ENCODE measurements around the gene TUT7.
"Not testable (repeated sequence)": the region's sequence is repeated elsewhere in the genome, so short reads cannot be mapped to it uniquely, and the experiment has no call there.

The TUT7 gene, protein sequence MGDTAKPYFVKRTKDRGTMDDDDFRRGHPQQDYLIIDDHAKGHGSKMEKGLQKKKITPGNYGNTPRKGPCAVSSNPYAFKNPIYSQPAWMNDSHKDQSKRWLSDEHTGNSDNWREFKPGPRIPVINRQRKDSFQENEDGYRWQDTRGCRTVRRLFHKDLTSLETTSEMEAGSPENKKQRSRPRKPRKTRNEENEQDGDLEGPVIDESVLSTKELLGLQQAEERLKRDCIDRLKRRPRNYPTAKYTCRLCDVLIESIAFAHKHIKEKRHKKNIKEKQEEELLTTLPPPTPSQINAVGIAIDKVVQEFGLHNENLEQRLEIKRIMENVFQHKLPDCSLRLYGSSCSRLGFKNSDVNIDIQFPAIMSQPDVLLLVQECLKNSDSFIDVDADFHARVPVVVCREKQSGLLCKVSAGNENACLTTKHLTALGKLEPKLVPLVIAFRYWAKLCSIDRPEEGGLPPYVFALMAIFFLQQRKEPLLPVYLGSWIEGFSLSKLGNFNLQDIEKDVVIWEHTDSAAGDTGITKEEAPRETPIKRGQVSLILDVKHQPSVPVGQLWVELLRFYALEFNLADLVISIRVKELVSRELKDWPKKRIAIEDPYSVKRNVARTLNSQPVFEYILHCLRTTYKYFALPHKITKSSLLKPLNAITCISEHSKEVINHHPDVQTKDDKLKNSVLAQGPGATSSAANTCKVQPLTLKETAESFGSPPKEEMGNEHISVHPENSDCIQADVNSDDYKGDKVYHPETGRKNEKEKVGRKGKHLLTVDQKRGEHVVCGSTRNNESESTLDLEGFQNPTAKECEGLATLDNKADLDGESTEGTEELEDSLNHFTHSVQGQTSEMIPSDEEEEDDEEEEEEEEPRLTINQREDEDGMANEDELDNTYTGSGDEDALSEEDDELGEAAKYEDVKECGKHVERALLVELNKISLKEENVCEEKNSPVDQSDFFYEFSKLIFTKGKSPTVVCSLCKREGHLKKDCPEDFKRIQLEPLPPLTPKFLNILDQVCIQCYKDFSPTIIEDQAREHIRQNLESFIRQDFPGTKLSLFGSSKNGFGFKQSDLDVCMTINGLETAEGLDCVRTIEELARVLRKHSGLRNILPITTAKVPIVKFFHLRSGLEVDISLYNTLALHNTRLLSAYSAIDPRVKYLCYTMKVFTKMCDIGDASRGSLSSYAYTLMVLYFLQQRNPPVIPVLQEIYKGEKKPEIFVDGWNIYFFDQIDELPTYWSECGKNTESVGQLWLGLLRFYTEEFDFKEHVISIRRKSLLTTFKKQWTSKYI (N-terminal part only)

DNA sequence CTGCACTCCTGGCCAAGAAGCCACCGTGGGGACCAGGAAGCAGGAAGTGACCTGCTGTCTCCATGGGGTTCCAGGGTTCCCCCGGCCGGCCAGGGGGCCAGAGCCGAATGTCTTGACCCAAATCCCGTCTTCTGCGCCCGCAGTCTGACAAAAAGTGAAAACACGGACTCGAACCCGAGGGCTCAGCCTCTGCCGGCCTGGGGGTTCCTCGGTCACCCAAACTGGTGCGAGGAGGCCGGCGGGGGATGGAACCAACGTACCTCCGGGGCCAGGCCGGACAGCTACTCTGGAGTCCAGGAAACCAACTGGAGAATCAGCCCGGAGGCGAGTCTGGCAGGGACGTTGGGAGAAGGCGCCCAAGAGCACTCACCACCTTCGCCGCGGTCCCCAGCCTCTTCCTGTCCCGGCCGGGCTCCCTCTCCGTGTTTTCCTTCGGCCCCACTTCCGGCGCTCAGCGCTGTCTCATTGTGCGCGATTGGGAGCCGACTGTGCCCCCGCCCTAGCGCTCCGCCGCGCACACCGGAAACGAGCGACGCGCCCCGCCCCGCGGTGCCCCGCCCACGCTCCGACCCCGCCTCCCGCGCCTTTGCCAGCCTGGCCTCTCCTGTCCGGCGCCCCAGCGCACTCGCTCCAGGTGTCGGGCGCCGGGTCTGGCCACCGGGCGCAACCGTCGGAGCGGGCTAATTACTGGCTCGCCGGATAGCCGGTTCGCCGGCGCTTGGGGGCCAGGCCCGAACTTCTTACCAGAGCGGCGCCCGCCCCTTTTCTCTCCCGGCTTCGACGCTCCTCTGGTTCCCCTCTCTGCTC lies at the start of gene TUT7:
Gene TUT7, minus strand, starts transcription at position 400 of the 807 bp plus-strand sequence. CDS start 1,211 bp downstream, outside the sequence.
- peak; percentile 97 for DNase-seq (ENCODE audit: low spot score)

DNA sequence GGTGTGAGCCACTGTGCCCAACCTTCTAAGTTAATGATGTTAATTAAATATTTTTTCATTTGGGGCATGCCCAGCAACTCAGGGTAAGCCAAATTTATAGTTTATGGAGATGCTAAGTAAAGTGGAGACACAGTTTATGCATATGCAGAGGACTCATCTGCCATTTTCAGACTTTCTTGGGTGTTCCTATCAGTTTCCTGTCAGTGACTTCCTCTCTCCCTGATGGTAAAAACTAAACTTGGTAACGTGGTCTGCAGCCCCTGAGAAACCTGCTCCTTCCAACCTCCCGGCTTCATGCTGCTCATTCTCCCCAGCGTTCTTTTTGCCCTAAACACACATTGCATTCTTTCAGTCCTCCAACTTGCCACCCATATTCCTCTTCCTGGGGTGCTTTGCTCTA lies 48.4 kb upstream of the TUT7 start:
- DNase-seq (ENCODE audit: low spot score) = no peak

DNA sequence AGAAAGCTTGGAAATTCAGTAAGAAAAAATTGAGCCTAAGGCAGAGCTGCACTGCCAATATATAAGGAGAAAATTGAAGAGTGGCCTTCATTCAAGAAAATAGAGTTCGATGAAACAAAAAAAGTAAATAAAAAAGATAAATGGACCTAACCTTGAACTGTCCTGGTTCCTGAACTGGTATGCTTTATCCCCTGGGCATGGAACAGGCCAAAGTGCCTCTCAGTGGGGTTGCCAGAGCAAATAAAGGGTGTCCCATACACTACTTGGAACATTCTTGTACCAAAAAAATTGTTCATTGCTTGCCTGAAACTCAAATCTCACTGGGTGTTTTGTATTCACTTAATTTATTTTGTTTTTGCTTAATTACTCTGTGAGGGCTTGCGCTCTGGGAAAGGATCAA lies 42.2 kb upstream of the TUT7 start:
- no peak for DNase-seq (ENCODE audit: low spot score)

DNA sequence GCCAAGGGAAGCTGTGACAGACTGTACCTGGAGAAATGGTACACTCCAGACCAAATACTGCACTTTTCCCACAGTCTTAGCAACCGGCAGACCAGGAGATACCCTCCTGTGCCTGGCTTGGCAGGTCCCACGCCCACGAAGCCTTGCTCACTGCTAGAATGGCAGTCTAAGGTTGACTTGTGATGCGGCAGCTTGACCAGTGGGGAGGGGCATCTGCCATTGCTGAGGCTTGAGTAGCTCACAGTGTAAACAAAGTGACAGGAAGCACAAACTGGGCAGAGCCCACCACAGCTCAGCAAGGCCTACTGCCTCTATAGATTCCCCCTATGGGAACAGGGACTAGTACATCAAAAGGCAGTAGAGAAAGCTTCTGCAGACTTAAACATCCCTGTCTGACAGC lies 36.0 kb upstream of the TUT7 start:
- not testable (repeated sequence) for DNase-seq (ENCODE audit: low spot score)

DNA sequence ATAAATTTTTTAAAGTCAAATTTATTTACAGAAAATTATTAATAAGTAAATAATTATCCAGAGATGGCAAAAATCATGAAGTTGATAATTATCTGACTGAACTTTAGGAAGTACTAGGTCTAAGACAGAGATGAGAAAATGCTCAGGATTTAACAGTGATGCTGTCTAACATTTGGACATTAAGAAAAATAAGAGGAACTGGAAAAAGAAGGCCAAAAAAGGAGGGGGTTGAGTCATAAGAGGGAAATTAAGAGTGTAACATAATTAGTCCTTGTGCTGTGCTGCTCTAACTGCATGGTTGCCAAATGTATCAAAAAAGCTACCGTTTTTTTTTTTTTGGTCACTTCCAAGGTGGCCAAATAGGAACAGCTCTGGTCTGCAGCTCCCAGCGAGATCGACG lies 35.4 kb upstream of the TUT7 start:
- no peak for DNase-seq (ENCODE audit: low spot score)

DNA sequence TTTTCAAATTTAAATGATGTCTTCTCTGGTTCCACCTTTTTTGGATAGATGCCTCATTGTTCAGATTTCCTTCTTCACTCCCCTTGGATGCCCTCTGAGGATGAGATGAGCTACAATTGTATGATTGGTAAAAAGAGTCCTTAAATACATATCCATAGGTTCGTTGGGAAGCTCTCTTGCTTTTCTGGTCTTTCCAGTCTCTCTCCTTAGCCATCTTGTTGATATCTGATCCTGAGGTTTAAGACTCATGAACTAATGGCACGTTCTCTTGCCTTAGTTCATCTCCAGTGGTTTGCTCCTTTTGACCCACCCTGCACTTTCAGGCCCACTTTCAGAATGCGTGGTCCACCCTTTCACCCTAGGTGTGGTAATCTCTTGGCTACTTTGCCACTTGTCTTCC lies 33.2 kb upstream of the TUT7 start:
- no peak for DNase-seq (ENCODE audit: low spot score)

DNA sequence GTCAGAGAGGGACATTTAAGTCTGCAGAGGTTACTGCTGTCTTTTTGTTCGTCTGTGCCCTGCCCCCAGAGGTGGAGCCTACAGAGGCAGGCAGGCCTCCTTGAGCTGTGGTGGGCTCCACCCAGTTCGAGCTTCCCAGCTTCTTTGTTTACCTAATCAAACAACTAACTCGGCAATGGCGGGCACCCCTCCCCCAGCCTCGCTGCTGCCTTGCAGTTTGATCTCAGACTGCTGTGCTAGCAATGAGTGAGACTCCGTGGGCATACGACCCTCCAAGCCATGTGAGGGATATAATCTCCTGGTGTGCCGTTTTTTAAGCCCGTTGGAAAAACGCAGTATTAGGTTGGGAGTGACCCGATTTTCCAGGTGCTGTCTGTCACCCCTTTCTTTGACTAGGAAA lies 28.8 kb upstream of the TUT7 start:
- not testable (repeated sequence) for DNase-seq (ENCODE audit: low spot score)

DNA sequence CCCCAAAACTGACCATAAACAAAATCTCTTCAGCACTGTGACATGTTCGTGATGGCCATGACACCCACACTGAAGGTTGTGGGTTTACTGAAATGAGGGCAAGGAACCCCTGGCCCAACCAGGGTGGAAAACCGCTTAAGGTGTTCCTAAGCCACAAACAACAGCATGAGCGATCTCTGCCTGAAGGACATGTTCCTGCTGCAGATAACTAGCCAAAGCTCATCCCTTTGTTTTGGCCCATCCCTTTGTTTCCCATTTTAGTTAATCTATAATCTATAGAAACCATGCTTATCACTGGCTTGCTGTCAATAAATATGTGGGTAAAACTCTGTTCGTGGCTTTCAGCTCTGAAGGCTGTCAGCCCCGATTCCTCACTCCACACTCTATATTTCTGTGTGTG lies 21.8 kb upstream of the TUT7 start:
- DNase-seq (ENCODE audit: low spot score) = no peak

DNA sequence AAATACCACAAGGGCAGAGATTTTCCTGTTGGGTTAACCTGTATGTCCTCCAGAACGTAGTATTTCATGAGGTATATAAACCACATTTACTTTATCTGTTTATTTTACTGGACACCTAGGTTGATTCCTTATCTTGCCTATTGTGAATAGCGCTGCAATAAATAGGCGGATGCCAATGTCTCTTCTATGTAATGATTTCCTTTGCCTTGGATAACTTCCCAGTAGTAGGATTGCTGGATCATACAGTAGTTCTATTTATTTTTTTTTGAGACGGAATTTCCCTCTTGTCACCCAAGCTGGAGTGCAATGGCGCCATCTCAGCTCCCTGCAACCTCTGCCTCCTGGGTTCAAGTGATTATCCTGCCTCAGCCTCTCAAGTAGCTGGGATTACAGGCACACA lies 15.6 kb upstream of the TUT7 start:
- DNase-seq (ENCODE audit: low spot score) = no peak

DNA sequence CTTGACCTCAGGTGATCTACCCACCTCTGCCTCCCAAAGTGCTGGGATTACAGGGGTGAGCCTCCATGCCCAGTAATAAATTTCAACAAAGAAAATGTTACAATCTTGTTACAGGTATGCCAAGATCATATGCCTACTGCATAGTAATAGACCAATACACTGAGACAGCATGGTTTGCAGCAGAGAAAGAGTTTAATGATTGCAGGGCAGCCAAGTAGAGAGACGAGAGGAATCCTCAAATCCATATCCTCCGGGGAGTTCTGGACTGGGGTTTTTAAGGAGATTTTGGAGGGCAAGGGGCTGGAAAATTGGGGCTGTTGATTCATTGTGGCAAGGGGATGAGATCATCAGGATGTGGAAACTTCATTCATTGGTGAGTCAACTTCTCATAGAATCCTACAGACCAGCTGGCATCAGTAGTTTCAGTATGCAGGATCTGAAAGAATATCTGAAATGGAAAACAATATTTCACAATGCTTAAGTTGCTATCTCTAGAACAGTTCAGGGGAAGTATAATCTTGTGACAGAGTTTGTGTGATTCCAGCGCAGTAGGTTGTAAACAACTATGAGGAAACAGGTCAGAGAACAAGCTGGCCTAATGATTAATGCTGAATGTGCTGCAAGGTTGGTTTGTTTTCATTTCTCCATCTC lies 14.8 kb upstream of the TUT7 start:
- peak; percentile 16 for DNase-seq (ENCODE audit: low spot score)

DNA sequence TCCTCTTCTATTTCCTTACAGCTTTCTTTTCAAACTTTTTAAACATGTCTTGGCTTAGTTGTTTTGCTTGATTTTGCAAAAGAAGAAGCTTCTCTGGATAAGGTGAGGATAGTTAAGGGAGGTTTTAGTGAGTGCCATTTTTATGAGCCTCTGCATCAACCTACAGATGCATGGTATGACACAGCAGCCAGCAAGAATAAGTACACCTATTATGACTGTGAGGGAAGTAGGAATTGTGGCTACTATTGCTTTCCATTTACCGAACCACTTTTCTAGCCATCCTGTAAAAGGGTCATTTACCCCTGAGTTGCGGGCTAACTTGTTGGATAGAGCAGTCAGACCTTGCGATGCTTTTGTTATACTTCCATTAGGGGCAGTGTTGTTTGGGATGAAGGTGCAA lies 7.0 kb upstream of the TUT7 start:
- no peak for DNase-seq (ENCODE audit: low spot score)

DNA sequence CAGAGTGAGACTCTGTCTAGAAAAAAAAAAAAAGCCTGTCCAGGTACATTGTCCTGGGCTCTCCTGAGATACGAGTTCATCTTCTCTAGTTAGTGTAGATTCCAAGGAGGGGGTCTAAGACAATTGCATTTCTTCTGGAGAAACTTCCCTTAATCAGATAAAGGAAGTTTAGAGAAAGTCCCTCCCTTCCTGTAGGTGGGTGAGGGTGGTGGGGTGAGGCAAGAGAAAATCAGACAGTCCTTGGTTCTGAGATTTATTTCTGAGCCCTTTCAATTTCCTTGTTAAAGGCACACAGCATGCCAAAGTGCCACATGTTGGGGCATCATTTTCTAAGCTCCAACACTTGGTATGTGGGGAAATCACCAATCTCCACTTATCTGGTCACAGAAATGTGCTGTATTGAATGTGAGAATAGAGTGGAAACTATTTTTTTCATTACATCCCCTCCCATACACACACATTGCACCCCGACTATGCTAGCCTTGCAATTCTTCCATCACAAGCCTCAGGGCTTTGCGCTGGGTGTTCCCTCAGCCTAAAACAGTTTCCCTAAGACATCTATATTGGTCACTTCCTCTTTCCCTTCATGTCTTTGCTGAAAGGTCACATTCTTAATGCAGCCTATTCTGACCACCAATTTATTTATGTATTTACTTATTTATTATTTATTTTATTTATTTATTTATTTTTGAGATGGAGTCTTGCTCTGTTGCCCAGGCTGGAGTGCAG lies 5.1 kb upstream of the TUT7 start:
- no peak for DNase-seq (ENCODE audit: low spot score)

DNA sequence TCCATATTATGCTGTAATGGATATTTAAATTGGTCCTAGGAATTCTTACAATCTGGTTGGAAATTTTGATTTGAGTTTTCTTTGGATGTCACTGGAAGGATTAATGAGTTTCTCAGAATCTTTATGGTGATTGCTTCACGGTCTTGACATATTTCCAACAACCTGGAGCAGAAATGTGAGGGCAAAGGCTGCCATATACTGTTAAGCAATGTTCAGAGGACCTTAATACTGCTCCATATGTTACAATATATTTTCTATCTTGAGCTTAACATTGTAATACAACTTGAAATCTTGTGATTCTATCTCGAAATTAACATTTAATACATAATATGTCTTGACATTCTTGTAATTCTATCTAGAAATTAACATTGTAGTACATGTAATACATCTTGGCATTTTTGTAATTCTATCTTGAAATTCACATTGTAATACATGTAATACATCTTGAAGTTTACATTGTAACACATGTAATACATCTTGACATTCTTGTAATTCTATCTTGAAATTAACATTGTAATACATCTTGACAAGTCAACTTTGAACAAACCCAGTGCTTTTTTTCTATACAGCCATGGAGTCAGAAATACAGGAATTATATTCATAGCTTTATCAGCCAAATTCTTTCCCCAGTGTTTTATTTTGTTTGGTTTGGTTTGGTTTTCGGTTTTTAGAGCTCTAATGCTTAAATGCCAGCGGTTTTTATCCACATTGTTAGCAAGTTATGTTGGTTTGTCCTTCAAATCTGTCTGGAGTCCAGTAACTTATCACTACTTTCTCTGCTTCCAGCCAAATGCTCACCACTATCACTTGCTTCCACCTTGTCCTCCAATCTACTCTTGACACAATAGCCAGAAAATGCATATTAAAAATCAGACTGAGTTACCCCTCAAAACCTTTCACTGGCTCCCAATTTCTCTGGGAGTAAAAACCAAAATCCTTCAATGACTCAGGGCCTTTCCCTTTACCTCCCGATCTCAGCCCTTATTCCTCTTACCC lies 3.0 kb upstream of the TUT7 start:
- DNase-seq (ENCODE audit: low spot score) = no peak

DNA sequence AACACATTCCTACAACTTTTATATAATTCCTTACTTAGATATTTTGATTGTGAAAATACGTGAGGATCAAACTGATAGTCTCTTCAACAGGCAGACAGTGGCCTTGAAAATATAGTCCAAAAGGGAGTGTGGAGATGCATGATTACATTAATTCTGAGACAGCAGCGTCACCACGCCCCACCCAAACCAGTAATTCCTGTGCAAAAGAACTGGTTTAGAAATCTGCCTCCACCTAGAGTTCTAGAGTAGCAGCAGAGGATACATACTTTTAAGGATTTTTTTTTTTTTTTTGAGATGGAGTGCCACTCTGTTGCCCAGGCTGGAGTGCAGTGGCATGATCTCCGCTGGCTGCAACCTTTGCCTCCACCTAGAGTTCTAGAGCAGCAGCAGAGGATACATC lies 1.6 kb upstream of the TUT7 start:
- DNase-seq (ENCODE audit: low spot score) = no peak

DNA sequence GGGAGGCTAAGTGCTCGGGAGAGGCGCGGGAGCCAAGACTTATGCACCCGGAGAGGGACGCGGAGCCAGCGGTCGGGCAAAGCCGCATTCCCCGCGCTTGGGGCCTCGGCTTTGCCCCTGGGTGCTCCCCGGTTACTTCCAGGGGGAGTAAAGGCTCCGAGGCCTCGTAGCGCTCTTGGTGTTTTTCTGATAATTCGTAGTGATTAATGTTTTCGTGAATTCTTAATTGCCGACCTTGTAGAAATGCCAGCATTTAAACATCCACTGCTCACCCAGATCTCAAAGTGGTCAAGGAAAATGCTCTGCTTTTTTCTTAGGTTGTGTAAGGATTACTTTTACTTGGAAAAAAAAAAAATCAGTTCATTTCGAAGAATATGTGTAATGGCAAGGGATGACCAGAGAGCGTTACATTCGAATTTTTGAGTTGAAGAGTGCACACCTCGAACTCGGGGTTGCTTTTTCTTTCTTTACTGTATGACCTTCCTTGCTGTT lies 654 bp upstream of the TUT7 start:
- DNase-seq (ENCODE audit: low spot score) = peak; percentile 39

DNA sequence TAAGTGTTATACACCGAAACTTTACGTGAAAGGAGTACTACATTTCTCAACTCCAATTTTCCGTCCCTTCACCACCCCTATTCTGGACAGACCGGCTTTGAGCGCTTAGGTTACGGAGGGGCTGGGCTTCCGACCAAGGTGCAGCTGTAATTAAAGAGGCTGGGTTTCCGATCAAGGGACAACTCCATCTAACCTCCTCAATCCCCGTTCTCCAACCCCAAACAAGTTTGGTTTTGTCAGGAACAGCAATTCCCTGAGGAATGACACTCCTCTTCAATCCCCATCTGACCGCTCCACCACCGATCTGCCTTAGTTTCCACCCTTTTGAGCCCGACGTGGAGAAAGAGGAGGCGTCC lies 577 bp downstream of the TUT7 start:
- no peak for DNase-seq (ENCODE audit: low spot score)

DNA sequence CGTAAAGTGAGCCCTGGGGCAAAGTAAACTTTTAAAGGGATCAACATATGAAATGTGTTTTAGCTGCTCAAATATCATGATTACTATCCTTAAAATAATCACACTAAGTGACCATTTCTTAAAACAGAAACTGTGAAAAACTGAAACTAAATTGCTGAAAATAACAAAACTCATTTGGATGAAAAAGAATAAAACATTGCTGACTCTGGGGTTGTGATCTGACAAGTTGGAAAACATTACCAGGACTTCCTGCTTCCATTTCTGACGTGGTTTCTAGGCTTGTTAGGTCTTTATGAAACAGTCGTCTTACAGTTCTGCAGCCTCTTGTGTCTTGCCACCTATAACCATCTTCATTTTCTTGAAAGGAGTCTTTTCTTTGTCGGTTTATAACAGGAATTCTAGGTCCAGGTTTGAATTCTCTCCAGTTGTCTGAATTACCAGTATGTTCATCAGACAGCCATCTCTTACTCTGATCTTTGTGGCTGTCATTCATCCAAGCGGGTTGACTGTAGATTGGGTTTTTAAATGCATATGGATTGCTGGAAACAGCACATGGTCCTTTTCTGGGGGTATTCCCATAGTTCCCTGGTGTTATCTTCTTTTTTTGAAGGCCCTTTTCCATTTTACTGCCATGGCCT lies 1.7 kb downstream of the TUT7 start:
- DNase-seq (ENCODE audit: low spot score) = no peak

DNA sequence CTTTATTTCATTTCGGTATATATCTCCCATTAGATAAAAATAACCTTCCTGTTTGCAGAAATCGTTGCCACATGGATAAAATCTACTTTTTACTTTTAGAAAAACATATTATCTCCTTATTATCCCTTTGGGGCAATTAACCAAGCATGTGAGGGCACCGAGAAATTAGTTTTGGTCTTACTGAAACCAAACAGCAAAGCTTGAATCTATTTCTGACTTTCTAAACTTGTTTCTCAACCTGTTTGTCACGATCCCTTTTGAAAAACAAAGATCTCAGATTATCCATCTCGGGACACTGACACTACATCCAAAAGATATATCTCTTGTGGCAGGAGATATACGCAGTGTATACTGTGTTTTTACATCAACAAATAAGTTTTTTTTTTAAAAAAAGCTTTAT lies 2.3 kb downstream of the TUT7 start:
- DNase-seq (ENCODE audit: low spot score) = no peak
